ENCODE measurements around the gene MBNL1.

MBNL1 gene

DNA sequence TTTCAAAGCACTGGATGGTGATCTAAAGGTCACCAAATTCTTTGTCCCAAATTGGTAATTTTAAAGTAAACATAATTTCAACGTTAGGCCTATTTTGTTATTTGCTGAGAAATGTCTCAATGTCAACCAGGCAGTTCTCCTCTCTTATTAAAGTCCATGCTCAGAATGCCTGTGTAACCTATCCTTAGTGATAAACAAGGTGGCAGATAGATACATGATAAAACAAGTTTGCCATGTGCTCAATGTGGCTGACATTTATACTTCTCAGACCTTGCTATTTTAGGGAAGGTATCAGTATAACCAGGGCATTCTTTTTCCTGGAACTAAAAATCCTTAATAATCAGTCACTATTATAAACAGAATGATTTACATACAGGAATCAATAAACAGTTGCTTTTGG is 8.5 kb downstream of the MBNL1 start:
- no peaks in the 10 kb centered on the region for H3K27me3 ChIP-seq
- TF ChIP-seq, protein P1, sequence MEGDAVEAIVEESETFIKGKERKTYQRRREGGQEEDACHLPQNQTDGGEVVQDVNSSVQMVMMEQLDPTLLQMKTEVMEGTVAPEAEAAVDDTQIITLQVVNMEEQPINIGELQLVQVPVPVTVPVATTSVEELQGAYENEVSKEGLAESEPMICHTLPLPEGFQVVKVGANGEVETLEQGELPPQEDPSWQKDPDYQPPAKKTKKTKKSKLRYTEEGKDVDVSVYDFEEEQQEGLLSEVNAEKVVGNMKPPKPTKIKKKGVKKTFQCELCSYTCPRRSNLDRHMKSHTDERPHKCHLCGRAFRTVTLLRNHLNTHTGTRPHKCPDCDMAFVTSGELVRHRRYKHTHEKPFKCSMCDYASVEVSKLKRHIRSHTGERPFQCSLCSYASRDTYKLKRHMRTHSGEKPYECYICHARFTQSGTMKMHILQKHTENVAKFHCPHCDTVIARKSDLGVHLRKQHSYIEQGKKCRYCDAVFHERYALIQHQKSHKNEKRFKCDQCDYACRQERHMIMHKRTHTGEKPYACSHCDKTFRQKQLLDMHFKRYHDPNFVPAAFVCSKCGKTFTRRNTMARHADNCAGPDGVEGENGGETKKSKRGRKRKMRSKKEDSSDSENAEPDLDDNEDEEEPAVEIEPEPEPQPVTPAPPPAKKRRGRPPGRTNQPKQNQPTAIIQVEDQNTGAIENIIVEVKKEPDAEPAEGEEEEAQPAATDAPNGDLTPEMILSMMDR (IDR thresholded peaks at IDR 0.05), result no peak
- H3K36me3 ChIP-seq, result no peaks in the 10 kb centered on the region
- no peak for DNase-seq
- peaks cover 0 to 96% (median 37%) of the 10 kb centered on the region in 4 donors for H3K4me1 ChIP-seq
- peak overlapping the region; percentile 93 to 99 for H3K27ac ChIP-seq
- no peaks in the 10 kb centered on the region for H3K9me3 ChIP-seq
- intact Hi-C loops (cut with DNase I; ENCODE audit: low total_unique reads), result no loop called here
- peak overlapping the region in 1 of 2 donors; percentile 11 for H3K4me3 ChIP-seq

DNA sequence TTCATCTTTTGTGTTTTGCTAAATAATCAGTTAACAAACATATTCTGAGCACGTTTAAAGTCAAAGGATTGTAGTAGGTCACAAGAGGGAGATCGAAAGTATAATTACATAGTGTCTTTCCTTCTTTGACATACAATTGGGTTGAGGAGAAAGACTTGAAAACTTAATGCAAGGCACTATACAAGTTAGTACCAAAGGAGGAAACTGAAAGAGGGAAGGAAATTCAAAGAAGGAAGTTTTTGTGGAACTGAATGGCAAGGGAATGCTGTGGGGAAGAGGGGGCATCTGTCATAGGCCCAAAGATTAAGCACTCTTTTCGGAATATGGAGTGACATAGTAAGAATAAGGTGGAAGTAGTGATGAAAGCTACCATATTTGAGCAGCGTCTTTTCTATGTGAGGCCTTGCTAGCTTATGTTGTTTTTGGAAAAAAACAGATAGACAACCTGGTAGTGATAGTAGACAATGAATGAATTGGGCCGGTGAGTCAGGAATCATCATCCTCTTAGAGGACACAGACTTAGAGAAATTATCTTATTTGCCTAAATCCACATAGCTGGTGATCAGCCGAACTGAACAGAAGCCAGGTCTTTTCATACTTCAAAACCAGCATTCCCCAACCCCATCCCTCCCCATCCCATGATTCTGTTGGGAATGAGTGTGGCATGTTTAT is 10.2 kb downstream of the MBNL1 start:
- no peaks in the 10 kb centered on the region for H3K9me3 ChIP-seq
- H3K4me1 ChIP-seq, result peaks cover 0 to 100% (median 47%) of the 10 kb centered on the region in 4 donors
- H3K4me3 ChIP-seq, result peak overlapping the region in 1 of 2 donors; percentile 11
- H3K27ac ChIP-seq, result peak overlapping the region; percentile 93 to 99
- no peaks in the 10 kb centered on the region for H3K36me3 ChIP-seq
- TF ChIP-seq, protein P1 (IDR thresholded peaks at IDR 0.05), result no peak
- DNase-seq, result no peak
- intact Hi-C loops (cut with DNase I; ENCODE audit: low total_unique reads), result no loop called here
- H3K27me3 ChIP-seq, result no peaks in the 10 kb centered on the region

DNA sequence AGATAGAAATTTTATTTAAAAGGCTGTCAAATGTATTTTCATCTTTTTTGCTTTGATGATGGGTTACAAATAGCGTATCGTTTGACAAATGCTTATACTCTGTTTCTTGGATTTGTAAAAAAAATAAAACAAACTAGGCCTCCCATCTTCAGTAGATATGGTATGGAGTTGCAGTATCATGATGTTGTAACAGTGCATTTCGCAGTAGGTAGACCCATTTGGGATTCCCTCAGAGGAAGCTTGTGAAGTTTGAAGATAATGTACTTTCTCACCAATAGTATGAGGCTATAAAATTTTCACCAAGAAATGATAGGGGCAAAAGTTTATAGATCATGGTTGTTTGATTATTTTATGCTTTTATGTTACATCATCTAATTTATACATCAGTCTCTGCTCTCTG is 10.8 kb downstream of the MBNL1 start:
- Histone ChIP-seq H3K4me1 (peaks cover 0 to 100% (median 50%) of the 10 kb centered on the region in 4 donors), H3K9me3 (no peaks in the 10 kb centered on the region), H3K36me3 (no peaks in the 10 kb centered on the region), H3K27ac (peak overlapping the region; percentile 93 to 99), H3K4me3 (no peak overlapping the region), H3K27me3 (no peaks in the 10 kb centered on the region)
- TF ChIP-seq, protein P1 (IDR thresholded peaks at IDR 0.05), result no peak
- intact Hi-C loops (cut with DNase I; ENCODE audit: low total_unique reads), result no loop called here
- DNase-seq, result no peak

DNA sequence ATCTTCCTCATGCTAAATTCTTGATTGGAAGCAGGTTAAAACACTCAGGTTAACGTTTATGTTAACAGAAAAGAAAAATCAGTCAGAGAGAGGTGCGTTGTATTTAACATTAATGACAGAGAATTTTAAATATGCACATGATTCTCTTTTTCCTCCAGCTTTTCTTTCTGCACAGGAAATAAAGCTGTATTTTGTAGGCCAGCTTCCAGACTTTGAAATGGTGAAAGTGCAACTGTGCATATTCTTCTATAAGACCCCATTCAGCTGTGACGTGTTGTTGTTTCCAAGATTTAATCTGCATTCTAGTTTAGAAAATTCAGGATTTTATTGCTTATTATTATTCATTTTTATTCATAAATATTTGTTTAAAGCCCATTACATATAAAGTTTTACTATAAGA is 11.8 kb downstream of the MBNL1 start:
- Histone ChIP-seq H3K9me3 (no peaks in the 10 kb centered on the region), H3K27me3 (no peaks in the 10 kb centered on the region), H3K27ac (peak overlapping the region; percentile 93 to 99), H3K36me3 (no peaks in the 10 kb centered on the region), H3K4me3 (peak overlapping the region; percentile 17), H3K4me1 (peaks cover 0 to 100% (median 47%) of the 10 kb centered on the region in 4 donors)
- intact Hi-C loops (cut with DNase I; ENCODE audit: low total_unique reads), result no loop called here
- DNase-seq, result no peak
- TF ChIP-seq, protein P1 (IDR thresholded peaks at IDR 0.05), result no peak

DNA sequence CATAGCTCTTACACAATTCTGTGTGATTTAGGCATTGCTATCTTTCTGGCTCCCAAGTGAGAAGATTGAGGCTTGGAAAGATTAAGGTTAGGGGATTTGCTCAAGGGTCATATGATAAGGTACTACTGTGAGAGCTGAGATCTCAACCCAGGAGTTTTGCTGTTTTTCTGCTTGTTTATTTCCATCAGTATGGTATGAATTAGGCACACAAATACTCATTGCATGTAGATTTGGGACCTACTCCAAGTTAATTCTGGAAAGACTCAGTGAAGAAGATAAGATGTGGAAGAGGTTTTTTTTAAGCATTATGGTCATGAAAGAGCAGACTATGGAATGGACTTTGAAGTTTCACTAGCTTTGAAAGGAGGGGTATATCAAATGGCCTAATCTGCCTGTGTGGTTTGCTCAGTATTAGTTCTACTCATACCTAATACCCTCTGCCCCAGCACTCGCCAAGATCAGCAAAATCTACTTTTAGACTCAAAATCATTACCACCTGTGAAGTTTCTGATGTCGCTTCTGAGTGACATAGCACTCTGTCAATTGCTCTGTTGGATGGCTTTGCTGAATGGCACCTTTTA is 12.5 kb downstream of the MBNL1 start:
- Histone ChIP-seq H3K4me1 (peaks cover 0 to 98% (median 47%) of the 10 kb centered on the region in 4 donors), H3K27ac (peak overlapping the region; percentile 93 to 99)

More for the DNA sequence above, 12.5 kb downstream of the MBNL1 start:
- H3K36me3 ChIP-seq, result no peaks in the 10 kb centered on the region
- TF ChIP-seq, protein P1 (IDR thresholded peaks at IDR 0.05), result no peak
- intact Hi-C loops (cut with DNase I; ENCODE audit: low total_unique reads), result no loop called here
- no peaks in the 10 kb centered on the region for H3K27me3 ChIP-seq
- no peak for DNase-seq
- H3K9me3 ChIP-seq, result no peaks in the 10 kb centered on the region
- H3K4me3 ChIP-seq, result peak overlapping the region in 1 of 2 donors; percentile 13
